HFF-Myc (cell line): Measurements from ENCODE around the gene EXOC3L1.
A peak's percentile ranks its signal among the peaks of the same experiment; 100 is the strongest.

Experiments
- DNase-seq: peaks from one replicate; pipeline ENCODE4 v3.0.0-alpha.2; 2011; ENCODE audit warnings: low read depth; ENCODE audit errors: extremely low read depth
- H3K4me3 ChIP-seq: replicated peaks from 2 replicates; pipeline ENCODE4 v1.5.1; 2011; ENCODE audit warnings: low read depth, mild to moderate bottlenecking, control low read depth, low read length
- CTCF ChIP-seq: IDR thresholded peaks from 2 replicates; pipeline ENCODE4 v1.5.1; 2012; ENCODE audit warnings: mild to moderate bottlenecking, low read depth, low read length, control low read depth; ENCODE audit errors: missing control alignments

EXOC3L1 gene

GRCh38 chr16:67169011-67169451 lies 20.9 kb downstream of the EXOC3L1 start:
- H3K4me3 ChIP-seq = no peak overlapping the region
- TF ChIP-seq CTCF = no peak
- DNase-seq = no peak

GRCh38 chr16:67167588-67167987 lies 22.3 kb downstream of the EXOC3L1 start:
- DNase-seq = no peak
- H3K4me3 ChIP-seq = no peak overlapping the region
- no peak for TF ChIP-seq CTCF

GRCh38 chr16:67166598-67167168 lies 23.3 kb downstream of the EXOC3L1 start:
- TF ChIP-seq CTCF = no peak
- no peak overlapping the region for H3K4me3 ChIP-seq

GRCh38 chr16:67166110-67166547 lies 23.8 kb downstream of the EXOC3L1 start:
- TF ChIP-seq CTCF = no peak
- DNase-seq = no peak
- H3K4me3 ChIP-seq = no peak overlapping the region

More at GRCh38 chr16:67166598-67167168, 23.3 kb downstream of the EXOC3L1 start:
- DNase-seq = no peak

- H3K4me3 ChIP-seq = no peak overlapping the region
- TF ChIP-seq CTCF = no peak
- no peak for DNase-seq
Observed at GRCh38 chr16:67165121-67166078, 24.5 kb downstream of the EXOC3L1 start.

- peak within 1 kb of the TSS; percentile 15; the same call in 1 of the 2 replicates for H3K4me3 ChIP-seq
- DNase-seq = no peak
- TF ChIP-seq CTCF = no peak
Observed at GRCh38 chr16:67164599-67165061, 25.3 kb downstream of the EXOC3L1 start, which contains the start of gene HSF4. Gene HSF4, plus strand, starts transcription at chr16:67164745. Its CDS starts 67 bp downstream, at chr16:67164812.
